Liver (tissue), 9 donors: ENCODE results near the gene CDKN2B-AS1. TPM values are rescaled to one million over a fixed set of nuclear protein-coding genes. Genes with fewer than 3 reads are reported as not detected.
"Not testable (repeated sequence)": the region's sequence is repeated elsewhere in the genome, so short reads cannot be mapped to it uniquely, and the experiment has no call there.

Experiments used
- DNase-seq: peaks from one replicate; pipeline ENCODE4 v3.0.0-alpha.2; 2017; ENCODE audit warnings: low spot score
- H3K27ac ChIP-seq, 2 donors: one replicate each; pipeline ENCODE4 v1.7.0; 2013; ENCODE audit warnings: inconsistent platforms in 2 of 2, low read length in 2 of 2, control low read depth in 1 of 2, low read depth in 1 of 2, mild to moderate bottlenecking in 1 of 2
- H3K27me3 ChIP-seq, 4 donors: one replicate each; pipeline versions ENCODE4 v1.6.1 to v1.7.0; 2013; ENCODE audit warnings: low read length in 3 of 4, inconsistent platforms in 1 of 4, mild to moderate bottlenecking in 1 of 4, moderate library complexity in 1 of 4; ENCODE audit not compliant: control insufficient read depth in 4 of 4, insufficient read depth in 4 of 4
- H3K36me3 ChIP-seq, 4 donors: one replicate each; pipeline versions ENCODE4 v1.6.1 to v1.7.0; 2013; ENCODE audit warnings: low read length in 3 of 4, mild to moderate bottlenecking in 3 of 4, low read depth in 1 of 4, moderate library complexity in 1 of 4; ENCODE audit not compliant: control insufficient read depth in 4 of 4, insufficient read depth in 3 of 4
- H3K4me1 ChIP-seq, 4 donors: one replicate each; pipeline versions ENCODE4 v1.6.1 to v1.7.0; 2013; ENCODE audit warnings: low read length in 3 of 4, mild to moderate bottlenecking in 3 of 4, moderate library complexity in 1 of 4; ENCODE audit not compliant: control insufficient read depth in 4 of 4, insufficient read depth in 4 of 4
- H3K4me3 ChIP-seq, 3 donors: one replicate each; pipeline versions ENCODE4 v1.6.1 to v1.7.0; 2013; ENCODE audit warnings: low read length in 3 of 3, control low read depth in 1 of 3, low read depth in 1 of 3, mild to moderate bottlenecking in 1 of 3
- H3K9ac ChIP-seq, 2 donors: one replicate each; pipeline ENCODE4 v1.7.0; 2013; ENCODE audit warnings: low read length in 2 of 2, mild to moderate bottlenecking in 2 of 2, moderate library complexity in 2 of 2, control low read depth in 1 of 2, low read depth in 1 of 2
- H3K9me3 ChIP-seq, 4 donors: one replicate each; pipeline versions ENCODE4 v1.6.1 to v1.7.0; 2013; ENCODE audit warnings: low read length in 3 of 4; ENCODE audit not compliant: control insufficient read depth in 4 of 4
- ATF3 ChIP-seq: IDR thresholded peaks from 2 replicates; pipeline ENCODE4 v1.6.1; 2016; ENCODE audit warnings: antibody characterized with exemption
- EGR1 ChIP-seq, 2 donors: IDR thresholded peaks; 2 replicates each; pipeline ENCODE4 v1.6.1; 2016 to 2018; ENCODE audit warnings: antibody characterized with exemption in 2 of 2, low read depth in 2 of 2
- FOXA1 ChIP-seq: IDR thresholded peaks from 2 replicates; pipeline ENCODE4 v1.6.1; 2016; ENCODE audit warnings: antibody characterized with exemption
- FOXA2 ChIP-seq: IDR thresholded peaks from 2 replicates; pipeline ENCODE4 v1.6.1; 2016; ENCODE audit warnings: antibody characterized with exemption
- GABPA ChIP-seq, 2 donors: IDR thresholded peaks in 1 of 2; conservative IDR thresholded peaks in 1 of 2; 2 replicates each; pipeline ENCODE4 v1.6.1; 2016; ENCODE audit warnings: antibody characterized with exemption in 2 of 2, mild to moderate bottlenecking in 1 of 2, moderate library complexity in 1 of 2
- HNF4A ChIP-seq, 2 donors: conservative IDR thresholded peaks; 2 replicates each; pipeline ENCODE4 v1.6.1; 2016; ENCODE audit warnings: antibody characterized with exemption in 2 of 2, mild to moderate bottlenecking in 2 of 2
- HNF4G ChIP-seq: IDR thresholded peaks from 2 replicates; pipeline ENCODE4 v1.6.1; 2016; ENCODE audit warnings: antibody characterized with exemption
- JUND ChIP-seq, 2 donors: IDR thresholded peaks; 2 replicates each; pipeline ENCODE4 v1.6.1; 2016; ENCODE audit warnings: antibody characterized with exemption in 2 of 2
- NR2F2 ChIP-seq: IDR thresholded peaks from 2 replicates; pipeline ENCODE4 v1.6.1; 2016; ENCODE audit warnings: antibody characterized with exemption
- RXRA ChIP-seq, 2 donors: IDR thresholded peaks; 2 replicates each; pipeline ENCODE4 v1.6.1; 2017 to 2018; ENCODE audit warnings: antibody characterized with exemption in 2 of 2, mild to moderate bottlenecking in 1 of 2
- SP1 ChIP-seq: IDR thresholded peaks from 2 replicates; pipeline ENCODE4 v1.6.1; 2018; ENCODE audit warnings: antibody characterized with exemption, mild to moderate bottlenecking
- YY1 ChIP-seq: IDR thresholded peaks from 2 replicates; pipeline ENCODE4 v1.6.1; 2016; ENCODE audit warnings: antibody characterized with exemption, mild to moderate bottlenecking
- WGBS: extraction: QIAGEN DNeasy Blood & Tissue Kit; methylation state at CpG from one replicate; pipeline ENCODE4 v1.1.7; 2013; 5-methylcytosine and 5-hydroxymethylcytosine counted together
- polyA plus RNA-seq, 2 donors: library from polyadenylated mRNA; stranded (reverse) in 1 of 2; unstranded in 1 of 2; fragments of 200-250 nt in 1 of 2; fragments of >200 nt in 1 of 2; fragmentation: Nextera tagmentation in 1 of 2; extraction: Ambion mirVana in 1 of 2; gene quantifications; one replicate each; pipeline versions ENCODE4 v1.2.1 to v1.2.3, GENCODE V29; 2013 to 2015
- total RNA-seq, 2 donors: library from RNA; depleted of rRNA; stranded (reverse); fragments of >200 nt; gene quantifications; one replicate each; pipeline ENCODE4 v1.2.3, GENCODE V29; 2014
- TF ChIP-seq, protein P1 (sequence below): IDR thresholded peaks from 2 replicates; pipeline ENCODE4 v1.6.1; 2016; ENCODE audit warnings: antibody characterized with exemption, mild to moderate bottlenecking
- TF ChIP-seq, protein P2 (sequence below): IDR thresholded peaks from 2 replicates; pipeline ENCODE4 v1.6.1; 2016; ENCODE audit warnings: antibody characterized with exemption
- TF ChIP-seq, protein P3 (sequence below): fragments of 150-350 bp; IDR thresholded peaks from 2 replicates; pipeline ENCODE4 v1.5.1; 2017; ENCODE audit warnings: improper control_type of control experiment, low read depth, low read length; ENCODE audit not compliant: missing input control
- donor health status: healthy.
- donor health status: healthy.
- donor health status: healthy.
- donor health status: healthy.
- donor health status: healthy.

The CDKN2B-AS1 gene
- total and polyA plus RNA-seq, 4 donors: 0.08 to 0.42 TPM; not detected in 2

- Histone ChIP-seq H3K36me3 (no peaks in the 10 kb centered on the region), H3K9ac (no peak overlapping the region), H3K4me3 (no peak overlapping the region), H3K27ac (no peak overlapping the region), H3K9me3 (no peaks in the 10 kb centered on the region), H3K27me3 (no peaks in the 10 kb centered on the region), H3K4me1 (no peaks in the 10 kb centered on the region)
- TF ChIP-seq GABPA (IDR thresholded peaks at IDR 0.05 in 1 of 2, conservative IDR thresholded peaks at IDR 0.05 in 1 of 2) (no peak), ATF3 (no peak), FOXA1 (no peak), JUND (IDR thresholded peaks at IDR 0.05) (no peak), SP1 (no peak)
- TF ChIP-seq, protein P1, sequence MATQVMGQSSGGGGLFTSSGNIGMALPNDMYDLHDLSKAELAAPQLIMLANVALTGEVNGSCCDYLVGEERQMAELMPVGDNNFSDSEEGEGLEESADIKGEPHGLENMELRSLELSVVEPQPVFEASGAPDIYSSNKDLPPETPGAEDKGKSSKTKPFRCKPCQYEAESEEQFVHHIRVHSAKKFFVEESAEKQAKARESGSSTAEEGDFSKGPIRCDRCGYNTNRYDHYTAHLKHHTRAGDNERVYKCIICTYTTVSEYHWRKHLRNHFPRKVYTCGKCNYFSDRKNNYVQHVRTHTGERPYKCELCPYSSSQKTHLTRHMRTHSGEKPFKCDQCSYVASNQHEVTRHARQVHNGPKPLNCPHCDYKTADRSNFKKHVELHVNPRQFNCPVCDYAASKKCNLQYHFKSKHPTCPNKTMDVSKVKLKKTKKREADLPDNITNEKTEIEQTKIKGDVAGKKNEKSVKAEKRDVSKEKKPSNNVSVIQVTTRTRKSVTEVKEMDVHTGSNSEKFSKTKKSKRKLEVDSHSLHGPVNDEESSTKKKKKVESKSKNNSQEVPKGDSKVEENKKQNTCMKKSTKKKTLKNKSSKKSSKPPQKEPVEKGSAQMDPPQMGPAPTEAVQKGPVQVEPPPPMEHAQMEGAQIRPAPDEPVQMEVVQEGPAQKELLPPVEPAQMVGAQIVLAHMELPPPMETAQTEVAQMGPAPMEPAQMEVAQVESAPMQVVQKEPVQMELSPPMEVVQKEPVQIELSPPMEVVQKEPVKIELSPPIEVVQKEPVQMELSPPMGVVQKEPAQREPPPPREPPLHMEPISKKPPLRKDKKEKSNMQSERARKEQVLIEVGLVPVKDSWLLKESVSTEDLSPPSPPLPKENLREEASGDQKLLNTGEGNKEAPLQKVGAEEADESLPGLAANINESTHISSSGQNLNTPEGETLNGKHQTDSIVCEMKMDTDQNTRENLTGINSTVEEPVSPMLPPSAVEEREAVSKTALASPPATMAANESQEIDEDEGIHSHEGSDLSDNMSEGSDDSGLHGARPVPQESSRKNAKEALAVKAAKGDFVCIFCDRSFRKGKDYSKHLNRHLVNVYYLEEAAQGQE: no peak
- no peak for DNase-seq
Observed at GRCh38 chr9:22055090-22055489, 60.5 kb downstream of the CDKN2B-AS1 start.

DNA sequence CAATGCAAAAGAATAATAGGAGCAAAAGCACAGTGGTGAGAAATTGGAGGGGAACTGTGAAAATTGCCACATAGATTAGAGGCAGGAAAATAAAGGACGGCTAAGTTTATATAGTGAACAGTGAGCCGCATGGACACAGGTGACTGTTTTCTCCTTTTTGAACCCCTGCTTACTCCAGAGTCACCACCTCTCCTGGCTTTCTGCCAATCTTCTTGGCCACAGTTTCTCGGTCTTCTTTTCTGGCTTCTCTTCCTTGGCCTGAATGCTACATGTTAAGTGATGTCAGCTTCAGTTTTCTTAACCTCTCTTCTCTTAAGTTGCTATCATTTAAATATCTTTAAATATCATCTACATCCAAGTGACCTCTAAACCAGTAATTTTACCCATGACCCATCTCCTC, 61.8 kb downstream of the CDKN2B-AS1 start:
- no peak overlapping the region for H3K9ac ChIP-seq
- H3K4me3 ChIP-seq: no peak overlapping the region
- H3K36me3 ChIP-seq: no peaks in the 10 kb centered on the region
- H3K4me1 ChIP-seq: no peaks in the 10 kb centered on the region
- 66% methylated on average over 3 of the region's 3 CpGs for WGBS
- TF ChIP-seq, protein P2, sequence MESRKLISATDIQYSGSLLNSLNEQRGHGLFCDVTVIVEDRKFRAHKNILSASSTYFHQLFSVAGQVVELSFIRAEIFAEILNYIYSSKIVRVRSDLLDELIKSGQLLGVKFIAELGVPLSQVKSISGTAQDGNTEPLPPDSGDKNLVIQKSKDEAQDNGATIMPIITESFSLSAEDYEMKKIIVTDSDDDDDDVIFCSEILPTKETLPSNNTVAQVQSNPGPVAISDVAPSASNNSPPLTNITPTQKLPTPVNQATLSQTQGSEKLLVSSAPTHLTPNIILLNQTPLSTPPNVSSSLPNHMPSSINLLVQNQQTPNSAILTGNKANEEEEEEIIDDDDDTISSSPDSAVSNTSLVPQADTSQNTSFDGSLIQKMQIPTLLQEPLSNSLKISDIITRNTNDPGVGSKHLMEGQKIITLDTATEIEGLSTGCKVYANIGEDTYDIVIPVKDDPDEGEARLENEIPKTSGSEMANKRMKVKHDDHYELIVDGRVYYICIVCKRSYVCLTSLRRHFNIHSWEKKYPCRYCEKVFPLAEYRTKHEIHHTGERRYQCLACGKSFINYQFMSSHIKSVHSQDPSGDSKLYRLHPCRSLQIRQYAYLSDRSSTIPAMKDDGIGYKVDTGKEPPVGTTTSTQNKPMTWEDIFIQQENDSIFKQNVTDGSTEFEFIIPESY: no peak
- TF ChIP-seq, protein P1: no peak
- TF ChIP-seq FOXA1: no peak
- no peak for TF ChIP-seq EGR1 (IDR thresholded peaks at IDR 0.05; ENCODE audit: low read depth in 2 of 2)
- TF ChIP-seq HNF4G: no peak
- TF ChIP-seq, protein P3, sequence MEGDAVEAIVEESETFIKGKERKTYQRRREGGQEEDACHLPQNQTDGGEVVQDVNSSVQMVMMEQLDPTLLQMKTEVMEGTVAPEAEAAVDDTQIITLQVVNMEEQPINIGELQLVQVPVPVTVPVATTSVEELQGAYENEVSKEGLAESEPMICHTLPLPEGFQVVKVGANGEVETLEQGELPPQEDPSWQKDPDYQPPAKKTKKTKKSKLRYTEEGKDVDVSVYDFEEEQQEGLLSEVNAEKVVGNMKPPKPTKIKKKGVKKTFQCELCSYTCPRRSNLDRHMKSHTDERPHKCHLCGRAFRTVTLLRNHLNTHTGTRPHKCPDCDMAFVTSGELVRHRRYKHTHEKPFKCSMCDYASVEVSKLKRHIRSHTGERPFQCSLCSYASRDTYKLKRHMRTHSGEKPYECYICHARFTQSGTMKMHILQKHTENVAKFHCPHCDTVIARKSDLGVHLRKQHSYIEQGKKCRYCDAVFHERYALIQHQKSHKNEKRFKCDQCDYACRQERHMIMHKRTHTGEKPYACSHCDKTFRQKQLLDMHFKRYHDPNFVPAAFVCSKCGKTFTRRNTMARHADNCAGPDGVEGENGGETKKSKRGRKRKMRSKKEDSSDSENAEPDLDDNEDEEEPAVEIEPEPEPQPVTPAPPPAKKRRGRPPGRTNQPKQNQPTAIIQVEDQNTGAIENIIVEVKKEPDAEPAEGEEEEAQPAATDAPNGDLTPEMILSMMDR: no peak
- TF ChIP-seq NR2F2: no peak
- no peak for TF ChIP-seq HNF4A (conservative IDR thresholded peaks at IDR 0.05)
- TF ChIP-seq GABPA (IDR thresholded peaks at IDR 0.05 in 1 of 2, conservative IDR thresholded peaks at IDR 0.05 in 1 of 2): no peak
- TF ChIP-seq YY1: no peak
- no peak for TF ChIP-seq RXRA (IDR thresholded peaks at IDR 0.05)
- TF ChIP-seq JUND (IDR thresholded peaks at IDR 0.05): no peak
- no peak for TF ChIP-seq SP1
- no peak for TF ChIP-seq FOXA2
- DNase-seq: no peak
- no peak overlapping the region for H3K27ac ChIP-seq
- H3K27me3 ChIP-seq: no peaks in the 10 kb centered on the region
- H3K9me3 ChIP-seq: no peaks in the 10 kb centered on the region

DNA sequence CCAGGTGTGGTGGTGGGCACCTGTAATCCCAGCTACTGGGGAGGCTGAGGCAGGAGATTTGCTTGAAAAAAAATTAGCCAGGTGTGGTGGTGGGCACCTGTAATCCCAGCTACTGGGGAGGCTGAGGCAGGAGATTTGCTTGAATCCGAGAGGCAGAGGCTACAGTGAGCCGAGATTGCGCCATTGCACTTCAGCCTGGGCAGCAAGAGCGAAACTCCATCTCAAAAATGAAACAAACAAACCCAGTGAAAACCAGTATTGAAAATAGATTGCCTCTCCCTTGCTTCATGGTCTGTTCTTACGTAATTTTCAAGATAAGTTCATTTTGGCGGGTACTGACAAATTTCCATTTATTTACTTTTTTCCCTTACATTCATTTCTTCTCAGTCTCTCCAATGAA, 63.4 kb downstream of the CDKN2B-AS1 start:
- H3K4me1 ChIP-seq, H3K36me3 ChIP-seq, H3K9me3 ChIP-seq, H3K9ac ChIP-seq, H3K27me3 ChIP-seq, H3K27ac ChIP-seq, H3K4me3 ChIP-seq, DNase-seq: not testable (repeated sequence)
- 88% methylated on average over 6 of the region's 6 CpGs for WGBS
